22Rv1 (cell line): ENCODE measurements around the gene PPM1H.

Experiments
- CTCF ChIP-seq: fragments of 450-650 bp; IDR thresholded peaks from 2 replicates; pipeline ENCODE4 v1.5.1; 2017; ENCODE audit warnings: mild to moderate bottlenecking
- ZFX ChIP-seq: fragments of 450-650 bp; IDR thresholded peaks from 2 replicates; pipeline ENCODE4 v1.6.1; 2017; ENCODE audit warnings: antibody characterized with exemption, borderline replicate concordance

GRCh38 chr12:62700091-62700880, 234.7 kb downstream of the PPM1H start:
- TF ChIP-seq CTCF, result no peak
- no peak for TF ChIP-seq ZFX
